22Rv1 (cell line): ENCODE data around the gene GNG4.
"Not testable (repeated sequence)": the region's sequence is repeated elsewhere in the genome, so short reads cannot be mapped to it uniquely, and the experiment has no call there.

Source experiments
- H3K27ac ChIP-seq: fragments of 450-650 bp; 2 replicates; pipeline ENCODE4 v1.5.1; 2017
- ZFX ChIP-seq: fragments of 450-650 bp; IDR thresholded peaks from 2 replicates; pipeline ENCODE4 v1.6.1; 2017; ENCODE audit warnings: antibody characterized with exemption, borderline replicate concordance
- TF ChIP-seq, protein P1 (sequence below): fragments of 450-650 bp; IDR thresholded peaks from 2 replicates; pipeline ENCODE4 v1.5.1; 2017; ENCODE audit warnings: mild to moderate bottlenecking

The GNG4 gene

GRCh38 chr1:235622936-235623779 lies 26.4 kb downstream of the GNG4 start:
- no peak overlapping the region for H3K27ac ChIP-seq
- no peak for TF ChIP-seq ZFX
- TF ChIP-seq, protein P1, sequence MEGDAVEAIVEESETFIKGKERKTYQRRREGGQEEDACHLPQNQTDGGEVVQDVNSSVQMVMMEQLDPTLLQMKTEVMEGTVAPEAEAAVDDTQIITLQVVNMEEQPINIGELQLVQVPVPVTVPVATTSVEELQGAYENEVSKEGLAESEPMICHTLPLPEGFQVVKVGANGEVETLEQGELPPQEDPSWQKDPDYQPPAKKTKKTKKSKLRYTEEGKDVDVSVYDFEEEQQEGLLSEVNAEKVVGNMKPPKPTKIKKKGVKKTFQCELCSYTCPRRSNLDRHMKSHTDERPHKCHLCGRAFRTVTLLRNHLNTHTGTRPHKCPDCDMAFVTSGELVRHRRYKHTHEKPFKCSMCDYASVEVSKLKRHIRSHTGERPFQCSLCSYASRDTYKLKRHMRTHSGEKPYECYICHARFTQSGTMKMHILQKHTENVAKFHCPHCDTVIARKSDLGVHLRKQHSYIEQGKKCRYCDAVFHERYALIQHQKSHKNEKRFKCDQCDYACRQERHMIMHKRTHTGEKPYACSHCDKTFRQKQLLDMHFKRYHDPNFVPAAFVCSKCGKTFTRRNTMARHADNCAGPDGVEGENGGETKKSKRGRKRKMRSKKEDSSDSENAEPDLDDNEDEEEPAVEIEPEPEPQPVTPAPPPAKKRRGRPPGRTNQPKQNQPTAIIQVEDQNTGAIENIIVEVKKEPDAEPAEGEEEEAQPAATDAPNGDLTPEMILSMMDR: no peak

GRCh38 chr1:235619149-235619548 lies 30.4 kb downstream of the GNG4 start:
- not testable (repeated sequence) for H3K27ac ChIP-seq

DNA sequence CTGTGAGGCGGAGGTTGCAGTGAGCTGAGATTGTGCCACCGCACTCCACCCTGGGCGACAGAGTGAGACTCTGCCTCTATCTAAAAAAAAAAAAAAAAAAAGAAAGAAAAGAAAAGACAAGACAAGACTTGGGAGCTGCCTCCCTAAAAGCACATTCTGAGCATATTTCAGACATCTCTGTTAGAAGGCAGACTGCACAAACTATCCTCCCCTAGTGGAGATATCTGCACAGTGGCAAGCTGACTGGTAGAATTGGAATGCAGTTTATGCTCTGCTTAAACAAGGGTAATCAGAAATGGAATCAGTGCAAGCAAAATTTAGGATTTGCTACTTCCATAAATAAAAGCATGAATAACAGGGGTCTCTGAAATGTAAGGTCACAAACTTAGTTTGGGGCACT lies 31.8 kb downstream of the GNG4 start:
- H3K27ac ChIP-seq: no peak overlapping the region
- TF ChIP-seq ZFX: no peak

DNA sequence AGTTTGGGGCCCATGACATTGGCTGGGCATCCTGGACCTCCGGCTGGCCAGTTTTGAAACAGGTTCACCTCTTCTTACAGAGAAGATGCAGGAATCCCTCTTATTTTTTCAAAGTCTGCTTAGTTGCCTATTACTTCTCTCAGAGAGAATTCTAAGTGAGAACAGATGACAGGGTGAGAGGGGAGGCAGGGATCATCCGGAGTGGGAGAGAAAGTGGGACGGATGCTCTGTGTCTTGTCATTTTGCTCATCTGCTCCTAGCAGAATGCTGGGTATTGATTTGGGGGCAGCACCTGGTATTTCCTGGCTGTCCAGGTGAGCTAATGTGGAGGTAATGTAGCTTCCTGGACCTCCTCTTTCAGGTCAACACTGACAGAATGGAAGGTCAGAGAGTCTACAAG lies 32.4 kb downstream of the GNG4 start:
- no peak for TF ChIP-seq ZFX
- TF ChIP-seq, protein P1: no peak

DNA sequence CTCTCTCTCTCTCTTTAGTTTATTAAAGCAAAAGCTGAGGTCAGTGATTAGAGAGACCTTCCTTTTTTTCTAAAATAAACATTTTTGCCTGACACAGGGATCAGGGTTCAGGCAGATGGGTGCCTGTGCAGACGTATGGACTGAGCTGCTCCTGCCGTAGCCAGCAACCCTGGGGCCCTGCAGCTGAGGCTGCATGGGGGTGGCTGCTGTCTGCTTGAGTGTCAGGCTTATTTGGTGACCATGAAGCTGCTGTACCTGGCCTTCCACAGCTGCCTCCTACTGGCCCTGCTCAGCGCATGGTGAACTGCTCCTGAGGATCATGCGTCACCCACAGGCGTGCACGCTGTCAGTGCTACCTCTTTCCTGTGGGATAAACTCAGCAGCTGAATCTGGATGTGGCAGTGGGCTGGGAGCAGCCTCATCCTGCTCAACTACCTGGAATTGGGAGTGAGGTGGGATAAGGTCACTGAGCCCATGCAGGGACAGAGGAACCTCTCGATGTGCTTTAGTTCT lies 35.1 kb downstream of the GNG4 start:
- no peak overlapping the region for H3K27ac ChIP-seq
- no peak for TF ChIP-seq ZFX
- TF ChIP-seq, protein P1: no peak

More for the DNA sequence above, 32.4 kb downstream of the GNG4 start:
- H3K27ac ChIP-seq: no peak overlapping the region

- TF ChIP-seq, protein P1: no peak
- no peak for TF ChIP-seq ZFX
- H3K27ac ChIP-seq: no peak overlapping the region
Observed at GRCh38 chr1:235613602-235614001, 36.0 kb downstream of the GNG4 start.

- TF ChIP-seq, protein P1: no peak
- TF ChIP-seq ZFX: no peak
- no peak overlapping the region for H3K27ac ChIP-seq
Observed at GRCh38 chr1:235612761-235613160, 36.8 kb downstream of the GNG4 start.

DNA sequence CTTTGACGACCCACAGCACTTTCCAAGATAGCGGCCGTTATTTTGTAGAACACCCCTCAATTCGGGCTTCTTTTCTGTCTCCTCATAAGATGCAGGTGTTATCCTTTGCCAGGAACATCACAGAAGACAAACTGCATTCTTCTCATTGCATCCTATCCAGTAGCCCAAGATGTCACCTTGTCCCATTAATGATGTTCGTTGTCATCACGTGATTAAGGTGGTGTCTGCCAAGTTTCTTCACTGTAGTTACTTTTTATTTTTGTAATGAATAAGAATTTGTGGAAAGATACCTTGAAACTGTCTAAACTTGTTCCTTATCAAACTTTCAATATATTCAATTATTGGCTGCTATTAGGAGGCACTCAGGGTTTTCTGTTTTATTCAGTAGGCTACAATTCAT lies 39.4 kb downstream of the GNG4 start:
- no peak overlapping the region for H3K27ac ChIP-seq
- no peak for TF ChIP-seq ZFX
- TF ChIP-seq, protein P1: no peak
